Testis (tissue), 3 donors: ENCODE data around the gene CPN1. TPM values are rescaled to one million over a fixed set of nuclear protein-coding genes. Genes with fewer than 3 reads are reported as not detected.
"Not testable (repeated sequence)": the region's sequence is repeated elsewhere in the genome, so short reads cannot be mapped to it uniquely, and the experiment has no call there.

ENCODE experiments used
- DNase-seq: peaks from one replicate; pipeline ENCODE4 v3.0.0-alpha.2; 2019
- H3K27ac ChIP-seq, 2 donors: fragments of 200-600 bp; sonication (generic); one replicate each; pipeline ENCODE4 v1.5.1; 2019
- H3K27me3 ChIP-seq: fragments of 200-600 bp; sonication (generic); one replicate; pipeline ENCODE4 v1.5.1; 2019
- H3K36me3 ChIP-seq: fragments of 200-600 bp; sonication (generic); one replicate; pipeline ENCODE4 v1.5.1; 2017; ENCODE audit warnings: low read depth; ENCODE audit errors: missing control alignments
- H3K4me1 ChIP-seq: fragments of 200-600 bp; sonication (generic); one replicate; pipeline ENCODE4 v1.5.1; 2019
- H3K4me3 ChIP-seq, 2 donors: fragments of 200-600 bp; sonication (generic); one replicate each; pipeline ENCODE4 v1.5.1; 2017 to 2019
- H3K9me3 ChIP-seq: fragments of 200-600 bp; sonication (generic); one replicate; pipeline ENCODE4 v1.5.1; 2017
- CTCF ChIP-seq, 3 experiments: fragments of 450-650 bp in 2 of 3; fragments of 200-600 bp in 1 of 3; sonication (generic) in 1 of 3; IDR thresholded peaks; one replicate each; pipeline ENCODE4 v1.5.1; 2016 to 2019; ENCODE audit warnings: antibody characterized with exemption in 3 of 3, mild to moderate bottlenecking in 2 of 3, moderate library complexity in 1 of 3
- POLR2A ChIP-seq: fragments of 450-650 bp; IDR thresholded peaks from one replicate; pipeline ENCODE4 v1.6.1; 2017; ENCODE audit warnings: antibody characterized with exemption, mild to moderate bottlenecking, moderate library complexity
- WGBS, 2 donors: methylation state at CpG; one replicate each; pipeline ENCODE4 v1.1.5; 2018; 5-methylcytosine and 5-hydroxymethylcytosine counted together
- intact Hi-C: fragments of 100-400 bp; cut with DNase I; formaldehyde crosslinking; loops from one replicate; pipeline ENCODE4 v1.15.1; 2023; ENCODE audit warnings: low total_unique reads
- polyA plus RNA-seq: library from polyadenylated mRNA; stranded (reverse); fragments of 350-450 nt; fragmentation: Illumina TruSeq; extraction: RNeasy Lipid Tissue Mini Kit (QIAGEN cat#74804); gene quantifications from one replicate; pipeline ENCODE4 v1.2.3, GENCODE V29; 2014; ENCODE audit warnings: low read depth, low replicate concordance; ENCODE audit not compliant: insufficient read depth
- total RNA-seq, 2 donors: library from RNA; depleted of rRNA; stranded (reverse); fragments of >200 nt; gene quantifications; one replicate each; pipeline ENCODE4 v1.2.3, GENCODE V29; 2016

The CPN1 gene
- total and polyA plus RNA-seq, 3 donors from 2014 or later: 0.87 to 2.7 (median 2.4) TPM

GRCh38 chr10:100083623-100084022 lies 2.0 kb upstream of the CPN1 start:
- H3K27ac ChIP-seq: no peak overlapping the region
- H3K4me1 ChIP-seq: no peaks in the 10 kb centered on the region
- H3K36me3 ChIP-seq: no peaks in the 10 kb centered on the region
- WGBS, 2 donors: 89 to 95% methylated on average over 1 of the region's 1 CpG
- H3K4me3 ChIP-seq: no peak overlapping the region
- intact Hi-C loops: no loop called here
- no peak for TF ChIP-seq POLR2A
- no peak for TF ChIP-seq CTCF (IDR thresholded peaks at IDR 0.05)
- H3K27me3 ChIP-seq: no peaks in the 10 kb centered on the region
- no peak for DNase-seq
- H3K9me3 ChIP-seq: no peaks in the 10 kb centered on the region

GRCh38 chr10:100082276-100082675 lies 607 bp upstream of the CPN1 start:
- H3K4me1 ChIP-seq, intact Hi-C loops, H3K4me3 ChIP-seq, H3K27me3 ChIP-seq, H3K27ac ChIP-seq, DNase-seq, H3K9me3 ChIP-seq, H3K36me3 ChIP-seq: not testable (repeated sequence)

GRCh38 chr10:100076750-100077149 lies 4.9 kb downstream of the CPN1 start:
- WGBS, 2 donors: 80 to 83% methylated on average over 2 of the region's 2 CpGs
- Histone ChIP-seq H3K36me3 (no peaks in the 10 kb centered on the region), H3K9me3 (no peaks in the 10 kb centered on the region), H3K27ac (no peak overlapping the region), H3K4me1 (no peaks in the 10 kb centered on the region), H3K4me3 (no peak overlapping the region), H3K27me3 (no peaks in the 10 kb centered on the region)
- no peak for DNase-seq
- intact Hi-C loops: no loop called here
- no peak for TF ChIP-seq CTCF (IDR thresholded peaks at IDR 0.05)
- TF ChIP-seq POLR2A: no peak

- Histone ChIP-seq H3K36me3 (no peaks in the 10 kb centered on the region), H3K27me3 (no peaks in the 10 kb centered on the region), H3K27ac (no peak overlapping the region), H3K9me3 (no peaks in the 10 kb centered on the region), H3K4me3 (no peak overlapping the region), H3K4me1 (no peaks in the 10 kb centered on the region)
- intact Hi-C loops: no loop called here
- TF ChIP-seq POLR2A (no peak), CTCF (IDR thresholded peaks at IDR 0.05) (no peak)
- 93% methylated on average over 17 to 18 of the region's 18 CpGs for WGBS, 2 donors
- no peak for DNase-seq
Observed at GRCh38 chr10:100075426-100076220, 6.0 kb downstream of the CPN1 start.

GRCh38 chr10:100072514-100072913 lies 9.2 kb downstream of the CPN1 start:
- Histone ChIP-seq H3K27me3 (no peaks in the 10 kb centered on the region), H3K36me3 (no peaks in the 10 kb centered on the region), H3K4me1 (no peaks in the 10 kb centered on the region), H3K27ac (no peak overlapping the region), H3K4me3 (no peak overlapping the region), H3K9me3 (no peaks in the 10 kb centered on the region)
- DNase-seq: no peak
- intact Hi-C loops: no loop called here
- no peak for TF ChIP-seq CTCF (IDR thresholded peaks at IDR 0.05)
- no peak for TF ChIP-seq POLR2A
